CD14-positive monocyte (primary cell): ENCODE results near the gene KIF26B. TPM values are rescaled to one million over a fixed set of nuclear protein-coding genes. Genes with fewer than 3 reads are reported as not detected.

Source experiments
- DNase-seq, 3 donors: peaks; one replicate each; pipeline ENCODE4 v3.0.0-alpha.2; 2011 to 2022
- H2AFZ ChIP-seq: 2 replicates; pipeline ENCODE4 v1.6.0; 2012; ENCODE audit warnings: mild to moderate bottlenecking, low read depth, low read length, inconsistent platforms; ENCODE audit not compliant: insufficient read depth, poor library complexity, severe bottlenecking
- H3K27ac ChIP-seq, 2 donors: 1 replicate in 1 of 2; 2 replicates in 1 of 2; pipeline ENCODE4 v1.5.1; 2012 to 2013; ENCODE audit warnings: low read length in 2 of 2, control low read depth in 1 of 2, inconsistent platforms in 1 of 2, low read depth in 1 of 2, mild to moderate bottlenecking in 1 of 2
- H3K27me3 ChIP-seq, 2 donors: one replicate each; pipeline versions ENCODE4 v1.6.0 to v1.6.1; 2011 to 2013; ENCODE audit warnings: low read length in 2 of 2; ENCODE audit not compliant: control insufficient read depth in 2 of 2, insufficient read depth in 2 of 2
- H3K36me3 ChIP-seq, 2 donors: replicated peaks in 1 of 2; 1 replicate in 1 of 2; 2 replicates in 1 of 2; pipeline versions ENCODE4 v1.5.1 to v1.6.1; 2012 to 2013; ENCODE audit warnings: low read length in 2 of 2, control low read depth in 1 of 2, inconsistent platforms in 1 of 2, mild to moderate bottlenecking in 1 of 2; ENCODE audit not compliant: insufficient read depth in 2 of 2, control insufficient read depth in 1 of 2
- H3K4me1 ChIP-seq, 2 donors: 1 replicate in 1 of 2; 2 replicates in 1 of 2; pipeline versions ENCODE4 v1.5.1 to v1.6.1; 2012 to 2013; ENCODE audit warnings: low read length in 2 of 2, control low read depth in 1 of 2, inconsistent platforms in 1 of 2, mild to moderate bottlenecking in 1 of 2, moderate library complexity in 1 of 2; ENCODE audit not compliant: insufficient read depth in 2 of 2, control insufficient read depth in 1 of 2
- H3K4me2 ChIP-seq: replicated peaks from 2 replicates; pipeline ENCODE3; 2012; ENCODE audit warnings: low read length, moderate library complexity, mild to moderate bottlenecking; ENCODE audit not compliant: poor library complexity, severe bottlenecking; ENCODE audit errors: extremely low read depth
- H3K4me3 ChIP-seq, 3 experiments: fragments of 200-600 bp in 1 of 3; sonication (generic) in 1 of 3; replicated peaks in 1 of 3; 1 replicate in 2 of 3; 2 replicates in 1 of 3; pipeline ENCODE4 v1.5.1; 2011 to 2013; ENCODE audit warnings: low read length in 3 of 3, mild to moderate bottlenecking in 3 of 3, control low read depth in 2 of 3, low read depth in 2 of 3, inconsistent platforms in 1 of 3, moderate library complexity in 1 of 3
- H3K79me2 ChIP-seq: 2 replicates; pipeline ENCODE4 v1.6.0; 2012; ENCODE audit warnings: mild to moderate bottlenecking, control low read depth, inconsistent platforms, low read length, moderate library complexity; ENCODE audit not compliant: insufficient read depth
- H3K9ac ChIP-seq: 2 replicates; pipeline ENCODE4 v1.6.0; 2017; ENCODE audit warnings: low read length, mild to moderate bottlenecking; ENCODE audit not compliant: insufficient read depth, poor library complexity, severe bottlenecking
- H3K9me3 ChIP-seq, 2 donors: replicated peaks in 1 of 2; 1 replicate in 1 of 2; 2 replicates in 1 of 2; pipeline versions ENCODE4 v1.5.1 to v1.6.1; 2012 to 2013; ENCODE audit warnings: low read length in 2 of 2, control low read depth in 1 of 2; ENCODE audit not compliant: control insufficient read depth in 1 of 2, insufficient read depth in 1 of 2
- H4K20me1 ChIP-seq: 2 replicates; pipeline ENCODE4 v1.6.0; 2012; ENCODE audit warnings: mild to moderate bottlenecking, low read length, control low read depth, moderate library complexity; ENCODE audit not compliant: insufficient read depth
- H3K27ac Mint-ChIP-seq, 7 donors: one replicate each; pipeline ENCODE4 v1.8.0; 2020; ENCODE audit warnings: mild to moderate bottlenecking in 7 of 7, mixed read lengths in 7 of 7, moderate library complexity in 6 of 7, inconsistent platforms in 2 of 7
- H3K27me3 Mint-ChIP-seq, 3 donors: one replicate each; pipeline ENCODE4 v1.8.0; 2021 to 2022; ENCODE audit warnings: low read depth in 3 of 3, mild to moderate bottlenecking in 3 of 3, mixed read lengths in 3 of 3, moderate library complexity in 3 of 3, inconsistent platforms in 1 of 3
- H3K36me3 Mint-ChIP-seq, 2 donors: one replicate each; pipeline ENCODE4 v1.8.0; 2020; ENCODE audit warnings: mixed read lengths in 2 of 2, inconsistent platforms in 1 of 2, mild to moderate bottlenecking in 1 of 2
- H3K4me1 Mint-ChIP-seq: one replicate; pipeline ENCODE4 v1.8.0; 2020; ENCODE audit warnings: mild to moderate bottlenecking, mixed read lengths
- H3K4me3 Mint-ChIP-seq, 2 donors: one replicate each; pipeline ENCODE4 v1.8.0; 2020; ENCODE audit warnings: mild to moderate bottlenecking in 2 of 2, mixed read lengths in 2 of 2, moderate library complexity in 1 of 2
- H3K9me3 Mint-ChIP-seq, 7 donors: one replicate each; pipeline ENCODE4 v1.8.0; 2020 to 2022; ENCODE audit warnings: mixed read lengths in 7 of 7, mild to moderate bottlenecking in 6 of 7, moderate library complexity in 6 of 7, inconsistent platforms in 2 of 7
- CTCF ChIP-seq: fragments of 200-600 bp; IDR thresholded peaks from one replicate; pipeline ENCODE4 v1.8.0; 2022; ENCODE audit warnings: antibody characterized with exemption, mild to moderate bottlenecking
- WGBS: methylation state at CpG from one replicate; pipeline ENCODE4 v1.1.5; 2013; ENCODE audit warnings: missing lambda C conversion rate; ENCODE audit not compliant: insufficient coverage; 5-methylcytosine and 5-hydroxymethylcytosine counted together
- intact Hi-C, 2 donors: fragments of 100-400 bp; cut with micrococcal nuclease; formaldehyde crosslinking; loops; one replicate each; pipeline versions ENCODE4 v1.15.0 to v1.15.1; 2023
- polyA plus RNA-seq, 3 donors: library from polyadenylated mRNA; depleted of rRNA in 1 of 3; unstranded in 2 of 3; stranded (reverse) in 1 of 3; fragments of 300-500 nt in 2 of 3; fragments of >200 nt in 1 of 3; fragmentation: Illumina TruSeq in 2 of 3; gene quantifications; 1 replicate in 2 of 3; 2 replicates in 1 of 3; pipeline ENCODE4 v1.2.3, GENCODE V29; 2012 to 2021

Gene KIF26B
- polyA plus RNA-seq, 3 donors: 0.01 to 0.05 TPM; not detected in 1

- no peak for TF ChIP-seq CTCF
- Histone ChIP-seq H4K20me1 (no peaks in the 10 kb centered on the region), H3K4me3 (no peak overlapping the region), H3K9ac (no peak overlapping the region), H3K4me1 (no peaks in the 10 kb centered on the region), H3K4me2 (no peak overlapping the region), H3K27me3 (peaks cover 0 to 7% of the 10 kb centered on the region in 2 donors), H2AFZ (no peak overlapping the region), H3K79me2 (no peaks in the 10 kb centered on the region), H3K36me3 (no peaks in the 10 kb centered on the region), H3K27ac (no peak overlapping the region), H3K9me3 (no peaks in the 10 kb centered on the region)
- no peaks in the 10 kb centered on the region for H3K4me1 Mint-ChIP-seq
- H3K36me3 Mint-ChIP-seq: no peaks in the 10 kb centered on the region
- peaks cover 13 to 17% (median 16%) of the 10 kb centered on the region in 3 donors for H3K27me3 Mint-ChIP-seq
- WGBS: 83% methylated on average over 6 of the region's 7 CpGs
- no peak for DNase-seq
- intact Hi-C loops: no loop called here
- no peak overlapping the region for H3K4me3 Mint-ChIP-seq
- H3K9me3 Mint-ChIP-seq: no peaks in the 10 kb centered on the region
- H3K27ac Mint-ChIP-seq: no peak overlapping the region
These were observed 265.2 kb downstream of the KIF26B start for GRCh38 chr1:245419989-245420388.

- Histone ChIP-seq H4K20me1 (no peaks in the 10 kb centered on the region), H3K36me3 (no peaks in the 10 kb centered on the region), H3K4me3 (no peak overlapping the region), H2AFZ (no peak overlapping the region), H3K4me2 (no peak overlapping the region), H3K27me3 (peaks cover 0 to 7% of the 10 kb centered on the region in 2 donors), H3K4me1 (no peaks in the 10 kb centered on the region), H3K27ac (no peak overlapping the region), H3K9me3 (no peaks in the 10 kb centered on the region), H3K9ac (no peak overlapping the region), H3K79me2 (no peaks in the 10 kb centered on the region)
- Mint-ChIP-seq H3K27ac (no peak overlapping the region), H3K4me1 (no peaks in the 10 kb centered on the region), H3K27me3 (peaks cover 14 to 19% (median 19%) of the 10 kb centered on the region in 3 donors), H3K9me3 (no peaks in the 10 kb centered on the region), H3K36me3 (no peaks in the 10 kb centered on the region), H3K4me3 (no peak overlapping the region)
- no peak for TF ChIP-seq CTCF
- DNase-seq: no peak
- 86% methylated on average over 2 of the region's 2 CpGs for WGBS
- intact Hi-C loops: no loop called here
These were observed 266.1 kb downstream of the KIF26B start for GRCh38 chr1:245420926-245421325.
